ENCODE measurements around the gene TANGO2. TPM values are rescaled to one million over a fixed set of nuclear protein-coding genes. Genes with fewer than 3 reads are reported as not detected.
A peak's percentile ranks its signal among the peaks of the same experiment; 100 is the strongest.

The TANGO2 gene
- total and polyA plus RNA-seq, 9 of the 15 experiments (the other 6 are each of a cell fraction or from before 2014, with no cell fraction given), result 15.5 to 94.9 (median 70.1) TPM

DNA sequence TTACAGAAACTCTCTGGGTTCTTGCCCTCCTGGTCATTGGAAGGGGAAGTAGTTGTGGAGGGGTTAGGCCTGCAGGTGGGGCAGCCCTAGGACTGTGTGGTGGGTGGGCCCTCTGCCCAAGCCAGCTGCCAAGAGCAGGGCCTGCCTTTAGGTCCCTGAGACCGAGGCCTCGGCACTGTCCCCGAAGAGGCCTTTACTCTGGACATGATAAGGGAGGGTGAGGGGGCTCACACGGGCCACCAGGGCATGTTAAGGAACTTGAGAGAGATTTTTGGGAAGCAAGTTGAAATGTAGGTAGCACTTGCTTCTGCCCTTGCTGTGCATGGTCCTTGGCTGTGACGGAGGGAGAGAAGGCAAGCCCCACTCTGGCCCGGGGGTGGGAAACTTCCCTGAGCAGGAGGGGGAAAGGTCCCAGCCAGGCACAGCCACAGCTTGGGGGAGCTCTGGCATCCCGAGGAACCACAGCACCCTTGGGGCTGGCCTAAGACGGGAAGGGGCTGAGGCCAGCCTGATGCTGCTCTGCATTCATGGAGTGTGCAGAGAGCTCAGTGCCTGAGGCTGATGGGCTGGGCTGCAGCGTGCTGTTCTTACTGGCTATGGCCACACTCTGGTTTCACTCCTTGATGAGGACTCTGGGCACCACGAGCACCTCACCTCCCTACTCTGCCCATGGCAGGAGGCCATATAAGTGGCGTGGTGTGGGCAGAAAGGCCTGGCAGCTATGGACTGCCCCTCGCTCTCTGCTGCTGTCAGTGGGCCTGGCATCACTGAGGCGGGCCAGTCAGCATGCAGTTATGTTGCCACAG, 87.2 kb downstream of the TANGO2 start (continued):
- TF ChIP-seq, protein P1, sequence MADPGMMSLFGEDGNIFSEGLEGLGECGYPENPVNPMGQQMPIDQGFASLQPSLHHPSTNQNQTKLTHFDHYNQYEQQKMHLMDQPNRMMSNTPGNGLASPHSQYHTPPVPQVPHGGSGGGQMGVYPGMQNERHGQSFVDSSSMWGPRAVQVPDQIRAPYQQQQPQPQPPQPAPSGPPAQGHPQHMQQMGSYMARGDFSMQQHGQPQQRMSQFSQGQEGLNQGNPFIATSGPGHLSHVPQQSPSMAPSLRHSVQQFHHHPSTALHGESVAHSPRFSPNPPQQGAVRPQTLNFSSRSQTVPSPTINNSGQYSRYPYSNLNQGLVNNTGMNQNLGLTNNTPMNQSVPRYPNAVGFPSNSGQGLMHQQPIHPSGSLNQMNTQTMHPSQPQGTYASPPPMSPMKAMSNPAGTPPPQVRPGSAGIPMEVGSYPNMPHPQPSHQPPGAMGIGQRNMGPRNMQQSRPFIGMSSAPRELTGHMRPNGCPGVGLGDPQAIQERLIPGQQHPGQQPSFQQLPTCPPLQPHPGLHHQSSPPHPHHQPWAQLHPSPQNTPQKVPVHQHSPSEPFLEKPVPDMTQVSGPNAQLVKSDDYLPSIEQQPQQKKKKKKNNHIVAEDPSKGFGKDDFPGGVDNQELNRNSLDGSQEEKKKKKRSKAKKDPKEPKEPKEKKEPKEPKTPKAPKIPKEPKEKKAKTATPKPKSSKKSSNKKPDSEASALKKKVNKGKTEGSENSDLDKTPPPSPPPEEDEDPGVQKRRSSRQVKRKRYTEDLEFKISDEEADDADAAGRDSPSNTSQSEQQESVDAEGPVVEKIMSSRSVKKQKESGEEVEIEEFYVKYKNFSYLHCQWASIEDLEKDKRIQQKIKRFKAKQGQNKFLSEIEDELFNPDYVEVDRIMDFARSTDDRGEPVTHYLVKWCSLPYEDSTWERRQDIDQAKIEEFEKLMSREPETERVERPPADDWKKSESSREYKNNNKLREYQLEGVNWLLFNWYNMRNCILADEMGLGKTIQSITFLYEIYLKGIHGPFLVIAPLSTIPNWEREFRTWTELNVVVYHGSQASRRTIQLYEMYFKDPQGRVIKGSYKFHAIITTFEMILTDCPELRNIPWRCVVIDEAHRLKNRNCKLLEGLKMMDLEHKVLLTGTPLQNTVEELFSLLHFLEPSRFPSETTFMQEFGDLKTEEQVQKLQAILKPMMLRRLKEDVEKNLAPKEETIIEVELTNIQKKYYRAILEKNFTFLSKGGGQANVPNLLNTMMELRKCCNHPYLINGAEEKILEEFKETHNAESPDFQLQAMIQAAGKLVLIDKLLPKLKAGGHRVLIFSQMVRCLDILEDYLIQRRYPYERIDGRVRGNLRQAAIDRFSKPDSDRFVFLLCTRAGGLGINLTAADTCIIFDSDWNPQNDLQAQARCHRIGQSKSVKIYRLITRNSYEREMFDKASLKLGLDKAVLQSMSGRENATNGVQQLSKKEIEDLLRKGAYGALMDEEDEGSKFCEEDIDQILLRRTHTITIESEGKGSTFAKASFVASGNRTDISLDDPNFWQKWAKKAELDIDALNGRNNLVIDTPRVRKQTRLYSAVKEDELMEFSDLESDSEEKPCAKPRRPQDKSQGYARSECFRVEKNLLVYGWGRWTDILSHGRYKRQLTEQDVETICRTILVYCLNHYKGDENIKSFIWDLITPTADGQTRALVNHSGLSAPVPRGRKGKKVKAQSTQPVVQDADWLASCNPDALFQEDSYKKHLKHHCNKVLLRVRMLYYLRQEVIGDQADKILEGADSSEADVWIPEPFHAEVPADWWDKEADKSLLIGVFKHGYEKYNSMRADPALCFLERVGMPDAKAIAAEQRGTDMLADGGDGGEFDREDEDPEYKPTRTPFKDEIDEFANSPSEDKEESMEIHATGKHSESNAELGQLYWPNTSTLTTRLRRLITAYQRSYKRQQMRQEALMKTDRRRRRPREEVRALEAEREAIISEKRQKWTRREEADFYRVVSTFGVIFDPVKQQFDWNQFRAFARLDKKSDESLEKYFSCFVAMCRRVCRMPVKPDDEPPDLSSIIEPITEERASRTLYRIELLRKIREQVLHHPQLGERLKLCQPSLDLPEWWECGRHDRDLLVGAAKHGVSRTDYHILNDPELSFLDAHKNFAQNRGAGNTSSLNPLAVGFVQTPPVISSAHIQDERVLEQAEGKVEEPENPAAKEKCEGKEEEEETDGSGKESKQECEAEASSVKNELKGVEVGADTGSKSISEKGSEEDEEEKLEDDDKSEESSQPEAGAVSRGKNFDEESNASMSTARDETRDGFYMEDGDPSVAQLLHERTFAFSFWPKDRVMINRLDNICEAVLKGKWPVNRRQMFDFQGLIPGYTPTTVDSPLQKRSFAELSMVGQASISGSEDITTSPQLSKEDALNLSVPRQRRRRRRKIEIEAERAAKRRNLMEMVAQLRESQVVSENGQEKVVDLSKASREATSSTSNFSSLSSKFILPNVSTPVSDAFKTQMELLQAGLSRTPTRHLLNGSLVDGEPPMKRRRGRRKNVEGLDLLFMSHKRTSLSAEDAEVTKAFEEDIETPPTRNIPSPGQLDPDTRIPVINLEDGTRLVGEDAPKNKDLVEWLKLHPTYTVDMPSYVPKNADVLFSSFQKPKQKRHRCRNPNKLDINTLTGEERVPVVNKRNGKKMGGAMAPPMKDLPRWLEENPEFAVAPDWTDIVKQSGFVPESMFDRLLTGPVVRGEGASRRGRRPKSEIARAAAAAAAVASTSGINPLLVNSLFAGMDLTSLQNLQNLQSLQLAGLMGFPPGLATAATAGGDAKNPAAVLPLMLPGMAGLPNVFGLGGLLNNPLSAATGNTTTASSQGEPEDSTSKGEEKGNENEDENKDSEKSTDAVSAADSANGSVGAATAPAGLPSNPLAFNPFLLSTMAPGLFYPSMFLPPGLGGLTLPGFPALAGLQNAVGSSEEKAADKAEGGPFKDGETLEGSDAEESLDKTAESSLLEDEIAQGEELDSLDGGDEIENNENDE (IDR thresholded peaks at IDR 0.05; ENCODE audit: low read depth, low read length), result no peak
- no peak for TF ChIP-seq GATAD2A (IDR thresholded peaks at IDR 0.05)
- no peak for TF ChIP-seq EHMT2 (IDR thresholded peaks at IDR 0.05)
- no peak for TF ChIP-seq PATZ1 (CRISPR knock-in tag; IDR thresholded peaks at IDR 0.05; ENCODE audit: borderline replicate concordance)
- no peak for TF ChIP-seq STAT5A (IDR thresholded peaks at IDR 0.05; ENCODE audit: borderline replicate concordance, low read length)
- TF ChIP-seq, protein P2, sequence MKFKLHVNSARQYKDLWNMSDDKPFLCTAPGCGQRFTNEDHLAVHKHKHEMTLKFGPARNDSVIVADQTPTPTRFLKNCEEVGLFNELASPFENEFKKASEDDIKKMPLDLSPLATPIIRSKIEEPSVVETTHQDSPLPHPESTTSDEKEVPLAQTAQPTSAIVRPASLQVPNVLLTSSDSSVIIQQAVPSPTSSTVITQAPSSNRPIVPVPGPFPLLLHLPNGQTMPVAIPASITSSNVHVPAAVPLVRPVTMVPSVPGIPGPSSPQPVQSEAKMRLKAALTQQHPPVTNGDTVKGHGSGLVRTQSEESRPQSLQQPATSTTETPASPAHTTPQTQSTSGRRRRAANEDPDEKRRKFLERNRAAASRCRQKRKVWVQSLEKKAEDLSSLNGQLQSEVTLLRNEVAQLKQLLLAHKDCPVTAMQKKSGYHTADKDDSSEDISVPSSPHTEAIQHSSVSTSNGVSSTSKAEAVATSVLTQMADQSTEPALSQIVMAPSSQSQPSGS (CRISPR knock-in tag; IDR thresholded peaks at IDR 0.05), result no peak
- TF ChIP-seq, protein P3, sequence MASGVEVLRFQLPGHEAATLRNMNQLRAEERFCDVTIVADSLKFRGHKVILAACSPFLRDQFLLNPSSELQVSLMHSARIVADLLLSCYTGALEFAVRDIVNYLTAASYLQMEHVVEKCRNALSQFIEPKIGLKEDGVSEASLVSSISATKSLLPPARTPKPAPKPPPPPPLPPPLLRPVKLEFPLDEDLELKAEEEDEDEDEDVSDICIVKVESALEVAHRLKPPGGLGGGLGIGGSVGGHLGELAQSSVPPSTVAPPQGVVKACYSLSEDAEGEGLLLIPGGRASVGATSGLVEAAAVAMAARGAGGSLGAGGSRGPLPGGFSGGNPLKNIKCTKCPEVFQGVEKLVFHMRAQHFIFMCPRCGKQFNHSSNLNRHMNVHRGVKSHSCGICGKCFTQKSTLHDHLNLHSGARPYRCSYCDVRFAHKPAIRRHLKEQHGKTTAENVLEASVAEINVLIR (CRISPR knock-in tag; IDR thresholded peaks at IDR 0.05), result no peak
- TF ChIP-seq NR2C2 (CRISPR knock-in tag; IDR thresholded peaks at IDR 0.05), result no peak
- TF ChIP-seq NR2C2 (tag; IDR thresholded peaks at IDR 0.05), result no peak
- peak; percentile 31 for TF ChIP-seq POLR2A (conservative IDR thresholded peaks at IDR 0.05)
- no peak for TF ChIP-seq TAF1 (IDR thresholded peaks at IDR 0.05; ENCODE audit: control insufficient read depth, extremely low read depth, insufficient read depth, low read length, severe bottlenecking)

Measured in K562 (cell line).